Medulla oblongata (tissue), 1 donor: ENCODE measurements around the gene SP8.
A peak's percentile ranks its signal among the peaks of the same experiment; 100 is the strongest.

Experiments
- DNase-seq: peaks from one replicate; pipeline ENCODE4 v3.0.0-alpha.2; 2015; ENCODE audit errors: extremely low spot score

Gene SP8

DNA sequence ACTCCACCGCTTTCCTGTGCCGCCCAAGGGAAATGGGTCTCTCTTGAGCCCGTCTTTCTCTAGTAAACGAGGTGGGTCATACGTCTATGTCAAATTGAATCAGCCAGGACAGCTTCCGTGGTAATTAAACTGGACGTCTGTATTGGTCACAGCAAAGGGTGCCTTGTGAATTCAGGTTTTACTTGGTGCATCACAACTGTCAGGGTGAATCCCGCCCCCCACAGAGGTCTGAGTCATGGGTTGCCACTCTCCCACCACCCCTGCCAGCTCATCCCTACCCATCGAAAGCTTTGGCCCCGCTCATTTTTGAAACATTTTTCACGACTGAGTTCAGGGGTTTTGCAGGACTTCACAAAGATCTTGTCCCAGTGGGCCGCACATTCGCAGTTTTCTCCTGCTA is 8.0 kb upstream of the SP8 start:
- no peak for DNase-seq

DNA sequence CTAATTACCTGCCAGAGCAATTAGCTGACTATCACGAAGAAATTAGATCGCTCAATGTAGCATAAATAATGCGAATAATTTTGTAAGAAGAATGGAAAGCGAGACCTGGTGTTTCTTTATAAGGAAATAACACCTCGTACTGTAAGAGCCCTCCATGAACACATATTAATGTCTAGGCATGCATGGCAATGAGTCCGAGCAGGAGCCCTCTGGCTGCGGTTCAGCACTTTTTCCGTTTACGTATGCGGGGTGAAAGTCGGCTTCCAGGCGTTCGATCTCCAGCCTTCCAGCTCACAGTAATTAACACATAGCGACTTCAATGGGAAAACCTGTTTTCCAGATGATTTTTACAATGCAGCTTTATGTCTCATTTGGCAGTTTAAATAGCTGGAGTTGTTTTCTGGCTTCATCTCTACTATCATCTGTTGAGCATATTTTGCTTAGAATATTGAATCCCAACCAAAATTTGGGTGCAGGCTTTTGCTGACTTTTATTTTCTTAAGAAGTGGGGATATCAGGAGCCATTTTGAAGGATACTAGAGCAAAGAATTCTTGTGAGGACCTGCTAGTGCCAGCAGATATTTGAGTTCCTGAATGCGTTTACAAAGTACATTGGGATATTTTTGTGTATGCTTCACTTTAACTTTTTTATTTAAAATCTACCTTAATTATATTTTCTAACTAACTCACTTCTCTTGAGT is 7.2 kb upstream of the SP8 start:
- no peak for DNase-seq

DNA sequence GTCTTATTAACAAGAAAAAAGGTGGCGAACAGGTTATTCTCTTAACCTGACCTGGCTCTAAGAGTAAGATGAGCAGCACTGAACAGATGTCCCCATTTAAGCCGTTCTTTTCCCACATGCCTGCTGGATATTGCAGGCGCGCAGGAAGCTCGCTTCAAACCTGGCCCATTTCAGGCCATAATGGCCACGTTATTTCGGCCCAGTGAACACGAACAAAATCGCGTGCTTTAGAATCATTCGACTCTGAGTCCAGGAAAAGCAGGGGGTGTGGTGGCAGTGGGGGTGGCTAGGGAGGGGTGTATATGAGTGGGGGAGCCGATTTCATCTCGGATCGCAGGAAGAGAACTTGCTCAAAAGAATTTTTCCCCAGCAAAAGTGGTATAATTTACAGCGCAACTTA is 6.6 kb upstream of the SP8 start:
- no peak for DNase-seq

DNA sequence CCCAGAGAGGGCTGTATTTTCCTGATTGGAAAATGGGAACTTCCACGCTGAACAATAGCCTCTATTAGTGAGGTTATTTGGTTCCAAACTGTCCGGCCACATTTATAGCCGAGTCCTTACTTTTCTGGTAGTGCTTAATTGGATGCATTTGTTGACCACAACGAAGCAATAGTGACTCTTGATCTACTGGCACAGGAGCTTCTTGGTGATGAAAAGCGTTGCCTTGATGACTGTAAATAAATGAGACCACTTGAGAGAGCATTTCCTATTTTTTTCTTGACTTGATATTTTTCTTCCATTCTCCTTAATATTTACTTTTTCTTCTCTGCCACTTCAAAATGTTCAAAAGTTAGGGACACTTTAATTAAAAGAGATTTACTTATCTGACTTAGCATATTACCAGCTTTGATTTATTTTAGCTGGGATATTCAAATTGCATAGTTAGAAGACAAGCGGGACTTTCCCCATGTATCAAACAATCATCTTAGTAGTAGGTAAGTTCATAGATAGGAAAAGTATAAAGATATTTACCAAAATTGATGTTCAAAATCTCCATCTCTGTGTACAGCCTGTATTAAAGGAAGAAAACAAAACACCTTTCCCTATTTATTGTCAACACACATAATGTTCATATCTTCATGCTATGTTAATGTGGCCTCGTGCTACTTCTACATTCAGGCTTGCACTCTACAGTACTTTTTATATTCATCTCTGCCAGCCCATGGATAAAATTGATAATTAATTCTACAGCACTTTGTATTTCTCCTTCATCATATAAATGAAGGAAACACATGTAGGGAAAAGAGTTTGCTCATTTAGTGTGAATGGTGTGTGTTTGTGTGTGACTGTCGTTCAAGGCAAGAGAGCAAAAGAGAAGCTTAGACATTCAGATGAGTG is 5.1 kb upstream of the SP8 start:
- DNase-seq, result no peak

DNA sequence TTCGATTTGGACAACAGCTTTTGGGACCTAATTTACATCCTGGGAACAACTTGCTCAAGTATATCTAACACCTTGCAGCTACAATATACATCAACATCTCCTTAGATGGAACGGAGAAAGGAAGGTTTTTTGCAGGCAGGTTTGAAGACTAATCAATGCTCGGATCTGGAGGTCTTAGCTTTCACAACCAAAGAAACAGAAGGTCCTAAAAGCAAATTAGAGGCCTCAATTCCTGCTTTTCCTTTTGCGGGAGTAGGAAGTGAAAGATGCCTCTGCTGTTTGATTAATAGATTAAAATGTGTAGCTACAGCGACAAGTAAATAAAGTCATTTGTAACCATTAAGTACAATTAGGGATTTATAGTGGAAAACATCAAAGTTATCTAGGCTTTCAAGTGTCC is 3.7 kb upstream of the SP8 start:
- no peak for DNase-seq

DNA sequence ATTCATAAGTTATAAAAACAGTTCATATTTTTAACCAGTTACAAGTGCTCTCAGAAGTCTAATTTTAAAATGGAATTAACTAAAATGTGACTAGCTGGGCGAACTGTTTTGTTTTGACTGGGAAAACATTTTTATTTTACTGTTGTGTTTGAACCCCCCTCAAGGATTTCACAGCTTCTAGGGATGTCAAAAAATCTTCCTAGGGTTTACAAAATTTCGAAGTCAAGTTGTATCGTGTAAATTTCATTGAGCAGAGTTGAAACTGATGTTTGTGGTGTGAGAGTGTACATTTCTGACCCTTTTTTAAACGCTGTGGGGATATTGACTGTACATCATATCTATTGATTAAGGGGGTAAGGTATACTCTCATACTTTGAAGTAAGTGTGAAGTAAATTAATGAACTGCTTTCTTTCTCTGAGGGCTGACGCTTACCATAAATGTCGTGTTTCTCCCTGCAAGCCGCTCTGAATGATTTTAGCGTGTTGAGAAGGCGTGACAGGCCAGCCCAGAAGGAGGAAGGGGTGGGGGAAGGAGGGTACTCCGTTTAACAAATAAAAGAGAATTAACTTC is 1.8 kb upstream of the SP8 start:
- no peak for DNase-seq

DNA sequence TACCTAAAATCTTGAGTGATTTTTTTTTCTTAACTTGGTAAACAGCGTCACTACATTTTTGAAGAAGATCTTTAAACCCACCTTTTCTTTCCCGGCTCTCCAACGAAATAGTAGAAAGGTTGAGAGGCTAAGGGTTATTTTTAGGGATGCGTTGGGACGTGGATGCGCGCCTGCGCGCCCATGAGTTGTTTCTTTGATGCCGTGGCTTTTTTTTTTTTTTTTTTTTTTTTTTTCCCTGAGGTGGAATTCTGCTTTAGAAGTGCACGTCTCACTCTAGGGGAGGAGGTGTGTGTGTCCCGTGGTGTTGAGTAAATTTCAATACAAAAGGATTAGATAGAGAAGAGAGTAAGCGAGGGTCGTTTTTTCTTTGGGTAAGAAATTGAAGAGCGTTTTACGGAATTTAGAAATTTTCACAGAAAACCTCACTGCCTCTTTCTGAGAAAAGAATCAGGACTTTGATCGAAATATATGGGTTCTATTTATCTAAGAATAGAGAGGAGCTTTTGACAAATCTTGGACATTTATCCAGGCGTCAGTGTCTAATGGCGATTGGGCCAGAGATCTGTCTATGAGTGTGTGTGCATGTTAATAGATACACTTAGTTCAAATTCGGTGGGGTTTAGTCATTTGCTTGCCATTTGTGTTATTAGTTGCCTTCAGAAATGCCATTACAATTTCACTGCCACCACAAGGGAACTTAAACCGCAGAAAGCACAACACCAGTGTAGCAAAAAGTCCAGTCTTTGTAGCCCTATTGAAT is 1.2 kb upstream of the SP8 start:
- no peak for DNase-seq

DNA sequence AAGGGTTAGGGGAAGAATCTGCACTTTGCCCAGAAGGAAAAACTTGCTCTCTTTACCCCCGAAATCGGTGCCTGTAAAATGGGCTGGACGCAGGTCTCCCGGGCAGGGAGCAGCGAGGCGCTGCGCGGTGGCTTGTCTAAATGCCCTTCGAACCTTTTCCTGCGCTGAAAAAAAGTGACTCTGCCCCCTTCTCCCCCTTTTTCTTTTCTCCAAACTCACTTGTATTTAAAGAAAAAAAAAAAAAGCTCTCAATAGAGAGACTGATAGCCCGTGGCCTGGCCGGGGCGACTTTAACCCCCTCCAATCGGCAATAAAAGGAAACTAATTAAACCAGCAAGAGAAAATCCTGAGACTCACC is 286 bp downstream of the SP8 start:
- DNase-seq, result no peak

DNA sequence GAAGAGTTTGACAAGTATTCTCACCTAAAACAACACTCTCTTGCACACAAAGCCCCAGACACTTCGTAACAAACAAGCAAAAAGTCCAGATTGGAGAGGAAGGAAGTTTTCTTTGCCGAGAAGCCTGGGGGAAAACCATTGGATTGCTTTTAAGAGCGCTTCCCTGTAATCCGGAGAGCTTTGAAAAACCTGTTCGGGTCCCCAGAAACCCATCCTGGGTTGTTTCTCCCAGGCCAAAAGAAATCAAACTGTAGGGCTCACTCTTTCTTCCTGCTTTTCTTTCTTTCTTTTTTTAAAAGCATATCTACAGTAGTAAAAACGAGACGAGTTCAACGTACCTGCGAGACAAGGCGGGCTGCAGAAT is 655 bp downstream of the SP8 start:
- DNase-seq, result no peak

DNA sequence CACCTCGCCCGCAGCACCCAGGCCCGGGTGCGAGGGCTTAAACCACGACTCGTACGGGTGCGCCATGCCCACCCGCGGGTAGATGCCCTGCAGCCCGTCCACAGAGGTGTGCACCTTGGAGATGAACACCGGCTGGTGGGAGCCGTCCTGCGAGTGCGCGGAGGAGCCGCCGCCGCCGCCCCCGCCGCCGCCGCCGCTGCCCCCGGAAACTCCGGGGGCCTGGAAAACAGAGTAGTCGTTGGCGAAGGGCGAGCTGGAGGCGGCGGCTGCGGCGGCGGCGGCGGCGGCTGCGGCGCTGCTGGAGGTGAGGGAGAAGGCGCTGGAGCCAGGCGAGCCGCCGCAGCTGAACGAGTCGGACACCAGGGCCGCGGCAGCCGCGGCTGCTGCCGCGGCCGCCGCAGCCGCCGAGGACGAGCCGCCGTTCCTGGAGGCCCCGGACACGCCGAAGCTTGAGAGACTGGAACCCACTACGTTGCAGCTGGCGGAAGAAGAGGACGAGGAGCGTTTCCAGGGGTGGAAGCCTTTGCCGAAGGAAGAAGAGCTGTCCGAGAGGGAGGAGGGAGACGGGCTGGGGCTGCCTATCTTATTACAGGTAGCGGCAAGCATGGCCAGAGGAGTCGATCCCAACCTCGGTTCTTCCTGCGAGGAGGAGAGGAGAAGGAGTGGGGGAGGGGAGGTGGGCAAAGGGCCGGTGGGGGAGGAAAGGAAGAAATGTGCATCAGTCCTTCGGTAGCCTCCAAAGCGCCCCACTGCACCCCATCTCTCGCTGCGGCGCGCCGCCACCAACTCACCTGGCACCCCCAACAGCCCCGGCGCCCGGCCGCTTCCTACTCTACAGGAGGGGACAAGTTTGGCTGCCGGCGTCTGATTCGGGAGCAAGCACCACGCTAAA is 1.3 kb downstream of the SP8 start:
- no peak for DNase-seq

DNA sequence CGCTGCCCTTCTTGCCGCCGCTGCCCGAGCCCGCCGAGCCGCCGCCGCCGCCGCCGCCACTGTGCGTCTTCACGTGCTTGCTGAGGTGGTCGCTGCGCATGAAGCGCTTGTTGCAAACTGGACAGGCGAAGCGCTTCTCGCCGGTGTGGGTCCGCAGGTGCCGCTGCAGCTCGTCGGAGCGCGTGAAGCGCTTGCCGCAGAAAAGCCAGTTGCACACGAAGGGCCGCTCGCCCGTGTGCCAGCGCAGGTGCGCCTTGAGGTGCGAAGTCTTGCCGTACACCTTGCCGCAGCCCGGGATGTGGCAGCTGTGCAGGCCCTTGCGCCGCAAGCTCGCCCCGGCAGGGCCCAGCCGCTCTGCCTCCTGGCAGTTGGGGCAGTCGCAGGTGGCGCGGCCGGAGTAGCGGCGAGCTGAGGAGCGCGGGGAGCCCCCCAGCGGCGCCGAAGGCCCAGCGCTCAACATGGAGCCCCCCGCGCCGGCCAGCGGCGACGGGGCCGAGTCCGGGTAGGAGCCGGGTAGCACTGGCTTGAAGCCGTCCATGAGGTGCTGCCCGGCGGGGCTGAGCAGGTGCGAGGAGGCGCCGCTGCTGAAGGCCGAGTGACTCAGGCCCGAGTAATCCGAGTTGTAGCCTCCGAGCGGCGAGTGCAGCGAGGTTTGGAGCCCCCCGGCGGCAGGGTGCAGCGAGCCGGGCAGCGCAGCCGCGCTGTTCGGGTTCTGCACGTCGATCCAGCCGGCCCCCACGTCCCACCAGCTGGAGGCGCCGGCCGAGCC is 2.1 kb downstream of the SP8 start:
- no peak for DNase-seq

DNA sequence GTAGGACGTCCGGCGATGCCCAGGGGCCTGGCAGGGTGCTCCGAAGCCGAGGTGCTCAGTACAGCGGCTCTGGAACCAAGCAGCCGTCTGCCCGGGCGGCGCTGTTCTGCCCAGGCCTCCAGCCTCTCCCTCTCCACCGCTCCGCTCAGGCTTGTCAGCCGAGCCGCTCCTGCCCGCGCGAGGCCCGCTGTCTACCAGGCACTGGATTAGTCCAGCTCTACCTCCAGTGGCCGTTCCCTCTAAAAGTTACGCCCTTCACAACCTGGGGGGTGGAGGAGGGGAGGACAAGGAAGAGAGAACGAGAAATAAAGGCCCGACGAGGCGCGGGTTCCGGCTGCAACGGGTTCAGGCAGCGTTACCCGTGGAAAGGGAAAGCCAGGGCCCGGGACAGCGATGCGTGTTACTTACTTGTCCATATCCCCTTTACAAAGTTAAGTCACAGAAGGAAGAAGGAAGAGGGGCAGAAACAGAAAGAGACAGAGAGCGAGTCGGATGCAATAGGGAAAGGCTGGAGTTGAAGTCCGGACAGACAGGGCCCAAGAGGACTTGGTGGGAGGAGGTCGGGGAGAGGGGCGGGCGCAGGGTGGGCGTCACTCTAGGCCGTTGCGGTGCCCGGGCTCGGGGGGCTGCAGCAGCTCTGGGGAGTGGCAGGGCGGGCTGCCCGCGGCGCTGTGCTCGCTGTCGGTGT is 2.8 kb downstream of the SP8 start:
- DNase-seq, result no peak

DNA sequence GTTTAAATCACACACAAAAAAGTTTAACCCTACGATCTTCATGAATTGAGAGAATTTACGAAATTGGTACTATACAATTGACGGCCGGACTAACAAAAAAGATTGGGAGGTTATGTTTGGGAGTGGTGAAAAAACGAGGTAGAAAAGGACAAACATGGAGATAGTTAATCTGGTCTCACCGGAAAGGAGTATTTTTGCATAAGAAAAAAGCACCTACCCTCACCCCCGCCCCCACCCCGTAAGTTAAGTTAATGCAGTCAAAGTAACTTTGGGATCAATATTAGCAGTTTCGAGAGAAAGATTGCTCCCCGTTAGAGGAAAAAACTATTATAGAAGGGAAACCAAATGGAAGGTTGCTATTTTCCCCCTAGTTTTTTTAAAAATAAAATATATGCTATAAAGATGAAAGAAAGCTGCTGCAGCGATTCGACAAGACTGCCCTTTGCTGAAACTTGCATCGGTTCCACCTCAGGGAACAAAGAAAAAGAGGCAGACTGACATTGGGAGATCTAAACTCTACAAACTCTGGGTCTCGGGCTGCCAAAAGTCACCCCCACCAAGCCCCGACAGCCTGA is 3.5 kb downstream of the SP8 start:
- DNase-seq, result no peak

DNA sequence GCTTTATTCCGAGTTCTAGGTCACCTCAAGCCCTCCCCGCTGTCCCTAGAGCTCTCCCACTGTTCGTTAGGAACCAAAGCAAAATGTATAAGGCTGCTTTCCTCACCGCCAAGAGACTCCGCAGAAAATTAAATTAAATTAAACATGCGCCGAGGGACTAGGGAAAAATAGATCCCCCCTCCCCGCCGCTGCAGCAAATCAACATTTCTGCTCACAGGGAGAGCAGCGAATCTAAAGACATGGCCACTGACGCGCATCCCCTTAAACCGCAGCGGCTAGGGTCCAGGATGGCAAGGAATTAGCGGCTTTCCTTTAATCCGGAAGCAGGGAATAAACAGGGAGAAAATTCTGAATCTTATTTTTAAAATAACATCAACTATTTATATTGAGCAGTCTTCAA is 7.6 kb downstream of the SP8 start:
- DNase-seq, result no peak

DNA sequence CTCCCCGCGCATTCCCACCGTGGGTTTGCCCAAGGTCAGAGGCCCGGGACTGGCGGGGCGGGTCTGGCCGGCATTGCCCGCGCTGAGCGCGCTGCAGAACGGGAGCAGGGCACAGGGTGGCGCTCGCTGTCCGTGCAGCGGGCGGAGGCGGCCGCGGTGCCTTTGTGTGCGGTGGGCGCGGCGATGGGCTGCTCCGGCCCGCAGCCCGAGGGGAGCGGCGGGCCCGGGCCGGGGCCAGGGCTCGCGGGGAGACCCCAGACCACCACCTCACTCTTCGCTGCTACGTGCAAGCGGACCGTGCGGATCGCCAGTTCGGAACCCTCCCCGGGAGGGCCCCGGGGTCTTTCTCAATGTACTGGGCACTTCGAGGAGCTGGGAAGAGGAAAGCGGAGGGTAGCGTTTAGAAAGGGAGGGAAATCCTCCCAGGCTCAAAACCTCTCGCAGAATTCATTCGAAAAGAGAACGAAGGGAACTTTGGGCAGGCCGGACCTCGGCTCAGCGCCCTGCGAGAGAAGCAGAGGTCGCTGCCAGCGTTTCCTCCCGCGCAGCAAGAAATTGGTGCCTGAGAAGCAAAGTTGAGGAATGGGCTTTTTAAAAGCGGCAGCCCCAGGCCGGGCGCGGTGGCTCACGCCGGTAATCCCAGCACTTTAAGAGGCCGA is 8.5 kb downstream of the SP8 start:
- peak; percentile 47 for DNase-seq

DNA sequence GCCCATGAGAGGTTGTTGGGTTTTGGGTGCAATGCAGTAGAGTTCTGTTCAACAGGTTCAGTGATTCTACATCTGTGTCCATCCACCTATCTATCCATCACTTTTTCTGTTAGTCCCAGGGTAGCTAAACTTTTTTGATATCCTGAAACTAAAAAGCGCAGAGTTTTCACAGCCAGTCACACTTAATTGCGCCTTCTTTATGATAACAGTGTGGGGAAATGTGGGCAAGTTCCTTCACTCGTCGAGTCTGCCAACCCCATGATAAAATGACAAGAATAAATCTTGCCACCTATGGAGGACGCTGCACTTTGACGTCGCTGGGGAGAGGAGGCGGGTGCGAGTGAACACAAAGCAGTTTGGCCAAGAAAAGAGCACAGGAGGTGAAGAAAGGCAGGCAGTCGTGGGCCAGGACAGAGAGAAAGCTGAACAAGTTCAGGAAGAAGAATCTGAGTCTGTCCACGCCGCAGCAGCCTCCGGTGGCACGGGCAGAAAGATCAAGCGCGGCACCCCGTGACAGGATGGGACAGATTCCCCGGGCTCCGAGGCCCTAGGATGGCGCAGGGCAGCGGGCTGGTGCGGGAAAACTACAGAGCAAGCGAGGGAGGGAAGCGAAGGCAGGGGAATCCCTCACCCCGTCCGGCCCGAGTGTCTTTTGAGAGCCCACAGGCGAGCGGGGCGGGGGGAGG is 9.2 kb downstream of the SP8 start:
- DNase-seq, result no peak

DNA sequence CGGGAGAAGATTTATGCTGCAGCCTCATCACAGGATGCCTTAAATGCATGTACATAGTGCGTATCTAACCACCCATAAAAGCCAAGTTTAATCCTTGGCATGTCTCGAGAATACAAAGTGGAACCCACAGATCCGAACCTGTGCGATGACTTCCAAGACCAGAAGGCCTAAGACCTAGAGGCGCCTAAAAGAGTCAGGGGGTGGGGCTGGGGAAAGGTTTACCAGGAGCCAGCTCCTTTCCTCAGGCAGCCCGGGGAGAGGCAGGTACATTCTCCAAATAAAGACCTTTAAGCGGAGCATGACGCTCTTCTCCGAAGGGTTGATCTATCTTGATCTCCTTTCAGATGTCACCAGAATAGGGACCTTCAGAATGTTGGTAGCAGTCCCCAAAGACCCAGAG is 9.7 kb downstream of the SP8 start:
- no peak for DNase-seq

DNA sequence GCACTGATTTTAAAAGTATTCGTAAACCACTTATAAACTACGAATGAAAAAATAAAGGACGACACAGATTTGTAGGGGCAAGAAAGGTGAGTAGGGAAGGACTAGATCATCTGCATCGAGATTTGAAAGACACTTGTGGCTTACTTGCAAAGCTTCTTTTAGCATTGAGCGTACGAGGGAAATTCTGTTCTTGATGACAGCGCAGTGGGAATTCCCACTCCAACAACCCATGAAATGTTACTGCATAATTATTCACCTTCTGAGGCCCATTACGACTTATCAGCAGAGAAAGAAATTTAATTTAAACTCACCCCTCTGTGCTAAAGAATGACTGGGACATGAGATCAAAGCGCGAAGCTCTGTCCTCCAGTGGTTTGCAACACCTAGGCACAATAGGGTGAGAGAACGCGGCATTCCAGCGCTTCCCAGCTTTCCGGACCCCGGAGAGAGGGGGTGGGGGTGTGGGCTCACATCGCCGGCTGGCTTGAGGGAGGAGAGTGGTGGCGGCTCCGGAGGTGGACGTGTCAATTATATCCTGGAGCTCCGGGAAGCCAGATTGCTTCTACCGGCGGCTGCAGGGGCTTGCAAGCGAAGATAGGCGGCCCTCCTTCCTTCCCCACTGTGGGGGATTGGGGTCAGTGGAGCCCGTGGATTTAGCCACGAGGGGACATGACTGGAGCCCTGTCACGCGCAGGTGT is 10.3 kb downstream of the SP8 start:
- DNase-seq, result no peak
